Measurements from ENCODE around the gene GJD2. TPM values are rescaled to one million over a fixed set of nuclear protein-coding genes. Genes with fewer than 3 reads are reported as not detected.

Gene GJD2
- total and polyA plus RNA-seq, 4 donors: not detected

DNA sequence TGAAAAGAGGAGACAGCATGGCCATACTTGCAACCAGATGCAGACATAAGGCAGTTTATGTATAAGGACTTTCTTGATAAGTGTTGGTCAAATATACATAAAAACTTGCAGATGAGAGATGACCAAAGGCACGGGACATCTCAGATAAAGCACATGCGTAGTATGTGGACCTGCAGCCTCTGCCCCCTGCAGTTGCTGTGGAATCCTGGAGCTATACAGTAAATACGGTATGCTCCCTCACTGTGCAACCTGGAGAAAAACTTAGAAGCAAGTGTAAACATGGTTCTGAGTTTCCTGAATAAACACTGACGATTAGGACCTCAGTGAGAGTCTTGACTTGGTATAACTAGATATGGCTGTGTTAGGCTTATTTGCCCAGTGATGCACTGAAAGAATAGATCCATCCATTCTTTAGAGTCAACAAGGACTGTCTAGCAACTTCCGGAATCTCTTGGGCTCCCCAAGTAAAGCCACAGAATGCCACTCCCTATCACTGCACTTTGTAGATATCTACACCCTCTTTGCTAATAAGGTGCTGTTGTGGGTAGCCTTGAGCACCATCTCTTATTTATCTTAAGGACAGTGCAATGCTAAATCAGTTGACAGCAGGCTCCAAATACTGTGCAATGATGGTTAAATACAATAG lies 40.2 kb downstream of the GJD2 start:
- Histone ChIP-seq H3K27me3 (ENCODE audit: control insufficient read depth in 4 of 4, insufficient read depth in 4 of 4, low read length in 3 of 4) (no peaks in the 10 kb centered on the region), H3K9me3 (ENCODE audit: control insufficient read depth in 4 of 4, low read length in 3 of 4) (no peaks in the 10 kb centered on the region), H3K9ac (ENCODE audit: low read depth in 1 of 2, low read length in 2 of 2) (no peak overlapping the region), H3K4me3 (ENCODE audit: low read depth in 1 of 3, low read length in 3 of 3) (no peak overlapping the region), H3K36me3 (ENCODE audit: control insufficient read depth in 4 of 4, insufficient read depth in 3 of 4, low read depth in 1 of 4, low read length in 3 of 4) (no peaks in the 10 kb centered on the region), H3K4me1 (ENCODE audit: control insufficient read depth in 4 of 4, insufficient read depth in 4 of 4, low read length in 3 of 4) (peaks cover 2 to 23% (median 16%) of the 10 kb centered on the region in 4 donors), H3K27ac (ENCODE audit: low read depth in 1 of 2, low read length in 2 of 2) (no peak overlapping the region)
- WGBS: 78% methylated on average over 5 of the region's 5 CpGs
- TF ChIP-seq JUND (IDR thresholded peaks at IDR 0.05): no peak
- no peak for TF ChIP-seq NR2F2 (IDR thresholded peaks at IDR 0.05)
- TF ChIP-seq, protein P1, sequence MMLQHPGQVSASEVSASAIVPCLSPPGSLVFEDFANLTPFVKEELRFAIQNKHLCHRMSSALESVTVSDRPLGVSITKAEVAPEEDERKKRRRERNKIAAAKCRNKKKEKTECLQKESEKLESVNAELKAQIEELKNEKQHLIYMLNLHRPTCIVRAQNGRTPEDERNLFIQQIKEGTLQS (IDR thresholded peaks at IDR 0.05): no peak
- TF ChIP-seq RAD21 (IDR thresholded peaks at IDR 0.05): no peak
- no peak for TF ChIP-seq RXRA (IDR thresholded peaks at IDR 0.05)
- no peak for TF ChIP-seq HNF4G (IDR thresholded peaks at IDR 0.05)
- TF ChIP-seq FOXA1 (IDR thresholded peaks at IDR 0.05): no peak
- no peak for TF ChIP-seq TAF1 (conservative IDR thresholded peaks at IDR 0.05)
- TF ChIP-seq, protein P2, sequence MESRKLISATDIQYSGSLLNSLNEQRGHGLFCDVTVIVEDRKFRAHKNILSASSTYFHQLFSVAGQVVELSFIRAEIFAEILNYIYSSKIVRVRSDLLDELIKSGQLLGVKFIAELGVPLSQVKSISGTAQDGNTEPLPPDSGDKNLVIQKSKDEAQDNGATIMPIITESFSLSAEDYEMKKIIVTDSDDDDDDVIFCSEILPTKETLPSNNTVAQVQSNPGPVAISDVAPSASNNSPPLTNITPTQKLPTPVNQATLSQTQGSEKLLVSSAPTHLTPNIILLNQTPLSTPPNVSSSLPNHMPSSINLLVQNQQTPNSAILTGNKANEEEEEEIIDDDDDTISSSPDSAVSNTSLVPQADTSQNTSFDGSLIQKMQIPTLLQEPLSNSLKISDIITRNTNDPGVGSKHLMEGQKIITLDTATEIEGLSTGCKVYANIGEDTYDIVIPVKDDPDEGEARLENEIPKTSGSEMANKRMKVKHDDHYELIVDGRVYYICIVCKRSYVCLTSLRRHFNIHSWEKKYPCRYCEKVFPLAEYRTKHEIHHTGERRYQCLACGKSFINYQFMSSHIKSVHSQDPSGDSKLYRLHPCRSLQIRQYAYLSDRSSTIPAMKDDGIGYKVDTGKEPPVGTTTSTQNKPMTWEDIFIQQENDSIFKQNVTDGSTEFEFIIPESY (IDR thresholded peaks at IDR 0.05): no peak
- no peak for TF ChIP-seq CTCF (IDR thresholded peaks at IDR 0.05; ENCODE audit: low read depth, low read length, missing input control)
- no peak for TF ChIP-seq YY1 (IDR thresholded peaks at IDR 0.05)
- no peak for TF ChIP-seq GABPA (IDR thresholded peaks at IDR 0.05 in 1 of 2, conservative IDR thresholded peaks at IDR 0.05 in 1 of 2)
- TF ChIP-seq SP1 (IDR thresholded peaks at IDR 0.05): no peak
- TF ChIP-seq EGR1 (IDR thresholded peaks at IDR 0.05; ENCODE audit: low read depth in 2 of 2): no peak
- TF ChIP-seq REST (IDR thresholded peaks at IDR 0.05): no peak
- no peak for TF ChIP-seq MAX (IDR thresholded peaks at IDR 0.05)
- TF ChIP-seq FOXA2 (IDR thresholded peaks at IDR 0.05): no peak
- no peak for TF ChIP-seq HNF4A (conservative IDR thresholded peaks at IDR 0.05)
- DNase-seq (ENCODE audit: low spot score): no peak
